ENCODE results near the gene ZNF385D.

The ZNF385D gene

GRCh38 chr3:21573291-21573690 is 177.7 kb downstream of the ZNF385D start:
- 60% methylated on average over 2 of the region's 2 CpGs for WGBS
- Histone ChIP-seq H3K23ac (ENCODE audit: low read length in 2 of 2) (no peak overlapping the region), H2BK12ac (ENCODE audit: low read length in 2 of 2) (no peak overlapping the region), H3K36me3 (ENCODE audit: control insufficient read depth in 1 of 2, insufficient read depth in 2 of 2, low read depth in 1 of 2, low read length in 2 of 2) (no peaks in the 10 kb centered on the region), H2BK15ac (ENCODE audit: low read depth, poor library complexity, severe bottlenecking) (no peak overlapping the region), H3K4me1 (ENCODE audit: control insufficient read depth, insufficient read depth, low read depth, low read length) (no peaks in the 10 kb centered on the region), H3K27ac (ENCODE audit: low read length, poor library complexity, severe bottlenecking) (no peak overlapping the region), H3K4ac (ENCODE audit: low read depth in 1 of 2, low read length in 2 of 2) (no peak overlapping the region), H3K14ac (ENCODE audit: low read length in 2 of 2) (no peak overlapping the region), H2BK120ac (ENCODE audit: low read depth, low read length) (no peak overlapping the region), H3K9ac (ENCODE audit: low read length) (no peak overlapping the region), H4K91ac (ENCODE audit: low read length) (no peak overlapping the region), H4K8ac (ENCODE audit: low read length) (no peak overlapping the region), H3K4me2 (ENCODE audit: low read length, poor library complexity, severe bottlenecking) (no peak overlapping the region), H3K9me3 (ENCODE audit: control insufficient read depth, low read length) (no peaks in the 10 kb centered on the region), H3K27me3 (ENCODE audit: control insufficient read depth in 1 of 2, insufficient read depth in 1 of 2, low read length in 2 of 2) (no peaks in the 10 kb centered on the region), H3K79me1 (replicated peaks; ENCODE audit: low read length, poor library complexity, severe bottlenecking) (peaks cover 3% of the 10 kb centered on the region), H3K18ac (ENCODE audit: low read depth in 1 of 2, low read length in 2 of 2) (no peak overlapping the region), H2BK5ac (ENCODE audit: low read depth, low read length, poor library complexity, severe bottlenecking) (no peak overlapping the region), H2AFZ (ENCODE audit: low read depth, low read length) (no peak overlapping the region), H3K4me3 (ENCODE audit: insufficient read depth in 1 of 2, low read depth in 1 of 2, low read length in 2 of 2) (no peak overlapping the region), H2AK5ac (ENCODE audit: low read length, severe bottlenecking) (no peak overlapping the region)
- no peak for DNase-seq

GRCh38 chr3:21564531-21564930 is 186.5 kb downstream of the ZNF385D start:
- H3K18ac ChIP-seq (ENCODE audit: low read depth in 1 of 2, low read length in 2 of 2): no peak overlapping the region
- H3K27ac ChIP-seq (ENCODE audit: low read length, poor library complexity, severe bottlenecking): no peak overlapping the region
- no peak overlapping the region for H2BK5ac ChIP-seq (ENCODE audit: low read depth, low read length, poor library complexity, severe bottlenecking)
- no peak overlapping the region for H4K8ac ChIP-seq (ENCODE audit: low read length)
- DNase-seq: no peak
- H2BK12ac ChIP-seq (ENCODE audit: low read length in 2 of 2): no peak overlapping the region
- no peaks in the 10 kb centered on the region for H3K79me1 ChIP-seq (replicated peaks; ENCODE audit: low read length, poor library complexity, severe bottlenecking)
- H3K4me1 ChIP-seq (ENCODE audit: control insufficient read depth, insufficient read depth, low read depth, low read length): peaks cover 3% of the 10 kb centered on the region
- no peak overlapping the region for H3K4me3 ChIP-seq (ENCODE audit: insufficient read depth in 1 of 2, low read depth in 1 of 2, low read length in 2 of 2)
- H2AK5ac ChIP-seq (ENCODE audit: low read length, severe bottlenecking): no peak overlapping the region
- WGBS: 100% methylated on average over 2 of the region's 3 CpGs
- no peak overlapping the region for H3K4ac ChIP-seq (ENCODE audit: low read depth in 1 of 2, low read length in 2 of 2)
- peaks cover 11 to 20% of the 10 kb centered on the region in 2 experiments for H3K36me3 ChIP-seq (ENCODE audit: control insufficient read depth in 1 of 2, insufficient read depth in 2 of 2, low read depth in 1 of 2, low read length in 2 of 2)
- H4K91ac ChIP-seq (ENCODE audit: low read length): no peak overlapping the region
- no peak overlapping the region for H3K14ac ChIP-seq (ENCODE audit: low read length in 2 of 2)
- no peaks in the 10 kb centered on the region for H3K9me3 ChIP-seq (ENCODE audit: control insufficient read depth, low read length)
- H2BK120ac ChIP-seq (ENCODE audit: low read depth, low read length): no peak overlapping the region
- no peaks in the 10 kb centered on the region for H3K27me3 ChIP-seq (ENCODE audit: control insufficient read depth in 1 of 2, insufficient read depth in 1 of 2, low read length in 2 of 2)
- no peak overlapping the region for H3K9ac ChIP-seq (ENCODE audit: low read length)
- H2BK15ac ChIP-seq (ENCODE audit: low read depth, poor library complexity, severe bottlenecking): no peak overlapping the region
- H3K4me2 ChIP-seq (ENCODE audit: low read length, poor library complexity, severe bottlenecking): no peak overlapping the region
- H2AFZ ChIP-seq (ENCODE audit: low read depth, low read length): no peak overlapping the region
- no peak overlapping the region for H3K23ac ChIP-seq (ENCODE audit: low read length in 2 of 2)

GRCh38 chr3:21562243-21562642 is 188.8 kb downstream of the ZNF385D start:
- H2AK5ac ChIP-seq (ENCODE audit: low read length, severe bottlenecking): no peak overlapping the region

GRCh38 chr3:21561472-21561871 is 189.5 kb downstream of the ZNF385D start:
- DNase-seq: no peak
- no peak overlapping the region for H3K27ac ChIP-seq (ENCODE audit: low read length, poor library complexity, severe bottlenecking)
- H3K18ac ChIP-seq (ENCODE audit: low read depth in 1 of 2, low read length in 2 of 2): no peak overlapping the region
- no peak overlapping the region for H2AK5ac ChIP-seq (ENCODE audit: low read length, severe bottlenecking)
- peaks cover 3% of the 10 kb centered on the region for H3K4me1 ChIP-seq (ENCODE audit: control insufficient read depth, insufficient read depth, low read depth, low read length)
- no peaks in the 10 kb centered on the region for H3K27me3 ChIP-seq (ENCODE audit: control insufficient read depth in 1 of 2, insufficient read depth in 1 of 2, low read length in 2 of 2)
- no peaks in the 10 kb centered on the region for H3K79me1 ChIP-seq (replicated peaks; ENCODE audit: low read length, poor library complexity, severe bottlenecking)
- H3K9me3 ChIP-seq (ENCODE audit: control insufficient read depth, low read length): peaks cover 1% of the 10 kb centered on the region
- no peak overlapping the region for H3K23ac ChIP-seq (ENCODE audit: low read length in 2 of 2)
- no peak overlapping the region for H3K4ac ChIP-seq (ENCODE audit: low read depth in 1 of 2, low read length in 2 of 2)
- peaks cover 11 to 20% of the 10 kb centered on the region in 2 experiments for H3K36me3 ChIP-seq (ENCODE audit: control insufficient read depth in 1 of 2, insufficient read depth in 2 of 2, low read depth in 1 of 2, low read length in 2 of 2)
- no peak overlapping the region for H2AFZ ChIP-seq (ENCODE audit: low read depth, low read length)
- no peak overlapping the region for H2BK12ac ChIP-seq (ENCODE audit: low read length in 2 of 2)
- no peak overlapping the region for H2BK15ac ChIP-seq (ENCODE audit: low read depth, poor library complexity, severe bottlenecking)
- no peak overlapping the region for H3K14ac ChIP-seq (ENCODE audit: low read length in 2 of 2)
- no peak overlapping the region for H3K4me3 ChIP-seq (ENCODE audit: insufficient read depth in 1 of 2, low read depth in 1 of 2, low read length in 2 of 2)
- H3K4me2 ChIP-seq (ENCODE audit: low read length, poor library complexity, severe bottlenecking): no peak overlapping the region
- H2BK5ac ChIP-seq (ENCODE audit: low read depth, low read length, poor library complexity, severe bottlenecking): no peak overlapping the region
- no peak overlapping the region for H4K91ac ChIP-seq (ENCODE audit: low read length)
- H4K8ac ChIP-seq (ENCODE audit: low read length): no peak overlapping the region
- no peak overlapping the region for H3K9ac ChIP-seq (ENCODE audit: low read length)
- WGBS: 62% methylated on average over 1 of the region's 2 CpGs
- no peak overlapping the region for H2BK120ac ChIP-seq (ENCODE audit: low read depth, low read length)

More at GRCh38 chr3:21562243-21562642, 188.8 kb downstream of the ZNF385D start:
- no peak overlapping the region for H2BK12ac ChIP-seq (ENCODE audit: low read length in 2 of 2)
- no peak for DNase-seq
- no peak overlapping the region for H2AFZ ChIP-seq (ENCODE audit: low read depth, low read length)
- no peak overlapping the region for H2BK5ac ChIP-seq (ENCODE audit: low read depth, low read length, poor library complexity, severe bottlenecking)
- H3K27ac ChIP-seq (ENCODE audit: low read length, poor library complexity, severe bottlenecking): no peak overlapping the region
- H3K9ac ChIP-seq (ENCODE audit: low read length): no peak overlapping the region
- no peak overlapping the region for H3K4me3 ChIP-seq (ENCODE audit: insufficient read depth in 1 of 2, low read depth in 1 of 2, low read length in 2 of 2)
- H4K91ac ChIP-seq (ENCODE audit: low read length): no peak overlapping the region
- H3K79me1 ChIP-seq (replicated peaks; ENCODE audit: low read length, poor library complexity, severe bottlenecking): no peaks in the 10 kb centered on the region
- H3K4ac ChIP-seq (ENCODE audit: low read depth in 1 of 2, low read length in 2 of 2): no peak overlapping the region
- H3K4me1 ChIP-seq (ENCODE audit: control insufficient read depth, insufficient read depth, low read depth, low read length): peaks cover 3% of the 10 kb centered on the region
- no peak overlapping the region for H3K14ac ChIP-seq (ENCODE audit: low read length in 2 of 2)
- H3K18ac ChIP-seq (ENCODE audit: low read depth in 1 of 2, low read length in 2 of 2): no peak overlapping the region
- H3K4me2 ChIP-seq (ENCODE audit: low read length, poor library complexity, severe bottlenecking): no peak overlapping the region
- H3K27me3 ChIP-seq (ENCODE audit: control insufficient read depth in 1 of 2, insufficient read depth in 1 of 2, low read length in 2 of 2): no peaks in the 10 kb centered on the region
- peaks cover 11 to 20% of the 10 kb centered on the region in 2 experiments for H3K36me3 ChIP-seq (ENCODE audit: control insufficient read depth in 1 of 2, insufficient read depth in 2 of 2, low read depth in 1 of 2, low read length in 2 of 2)
- no peak overlapping the region for H2BK120ac ChIP-seq (ENCODE audit: low read depth, low read length)
- no peaks in the 10 kb centered on the region for H3K9me3 ChIP-seq (ENCODE audit: control insufficient read depth, low read length)
- no peak overlapping the region for H4K8ac ChIP-seq (ENCODE audit: low read length)
- no peak overlapping the region for H3K23ac ChIP-seq (ENCODE audit: low read length in 2 of 2)
- H2BK15ac ChIP-seq (ENCODE audit: low read depth, poor library complexity, severe bottlenecking): no peak overlapping the region
